Measurements from ENCODE around the gene NAV2. TPM values are rescaled to one million over a fixed set of nuclear protein-coding genes. Genes with fewer than 3 reads are reported as not detected.

The NAV2 gene
- total RNA-seq, 1 donor from 2014 or later = 9.6 TPM

DNA sequence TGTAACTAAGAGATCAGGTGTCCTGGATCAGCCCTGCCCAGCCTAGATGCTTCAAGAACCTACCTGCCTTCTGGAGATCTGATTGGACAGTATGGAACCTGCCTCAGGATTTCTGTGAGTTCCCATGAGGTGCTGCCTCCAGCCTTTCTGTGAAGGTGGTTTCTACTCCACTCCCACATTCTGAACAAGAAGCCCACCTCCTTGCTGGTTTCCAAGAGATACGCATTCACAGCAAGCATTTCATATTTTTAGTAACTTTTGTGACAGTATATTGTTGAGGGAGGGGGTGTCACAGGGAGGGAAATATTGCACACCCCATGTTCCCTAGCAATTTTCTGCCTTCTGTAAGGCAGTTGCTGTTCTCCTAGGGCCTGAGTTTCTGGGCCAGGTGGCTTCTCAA lies 204.4 kb downstream of the NAV2 start:
- Histone ChIP-seq H2AFZ (replicated peaks) (no peak overlapping the region), H4K20me1 (ENCODE audit: low read depth) (peaks cover 11% of the 10 kb centered on the region), H3F3A (ENCODE audit: low read depth) (peaks cover 11% of the 10 kb centered on the region), H3K79me2 (ENCODE audit: low read depth) (no peaks in the 10 kb centered on the region), H3K27me3 (no peaks in the 10 kb centered on the region), H3K4me3 (no peak overlapping the region), H3K4me2 (no peak overlapping the region), H3K9me3 (ENCODE audit: low read depth) (no peaks in the 10 kb centered on the region), H3K27ac (no peak overlapping the region), H3K4me1 (peaks cover 14% of the 10 kb centered on the region), H3K9ac (no peak overlapping the region), H3K36me3 (no peaks in the 10 kb centered on the region)
- TF ChIP-seq, protein P1, sequence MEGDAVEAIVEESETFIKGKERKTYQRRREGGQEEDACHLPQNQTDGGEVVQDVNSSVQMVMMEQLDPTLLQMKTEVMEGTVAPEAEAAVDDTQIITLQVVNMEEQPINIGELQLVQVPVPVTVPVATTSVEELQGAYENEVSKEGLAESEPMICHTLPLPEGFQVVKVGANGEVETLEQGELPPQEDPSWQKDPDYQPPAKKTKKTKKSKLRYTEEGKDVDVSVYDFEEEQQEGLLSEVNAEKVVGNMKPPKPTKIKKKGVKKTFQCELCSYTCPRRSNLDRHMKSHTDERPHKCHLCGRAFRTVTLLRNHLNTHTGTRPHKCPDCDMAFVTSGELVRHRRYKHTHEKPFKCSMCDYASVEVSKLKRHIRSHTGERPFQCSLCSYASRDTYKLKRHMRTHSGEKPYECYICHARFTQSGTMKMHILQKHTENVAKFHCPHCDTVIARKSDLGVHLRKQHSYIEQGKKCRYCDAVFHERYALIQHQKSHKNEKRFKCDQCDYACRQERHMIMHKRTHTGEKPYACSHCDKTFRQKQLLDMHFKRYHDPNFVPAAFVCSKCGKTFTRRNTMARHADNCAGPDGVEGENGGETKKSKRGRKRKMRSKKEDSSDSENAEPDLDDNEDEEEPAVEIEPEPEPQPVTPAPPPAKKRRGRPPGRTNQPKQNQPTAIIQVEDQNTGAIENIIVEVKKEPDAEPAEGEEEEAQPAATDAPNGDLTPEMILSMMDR (IDR thresholded peaks at IDR 0.05) = no peak
- TF ChIP-seq EZH2 (IDR thresholded peaks at IDR 0.05) = no peak
- TF ChIP-seq EZH2phosphoT487 (IDR thresholded peaks at IDR 0.05) = no peak
- Mint-ChIP-seq H3K36me3 (peaks cover 17% of the 10 kb centered on the region), H3K27ac (no peak overlapping the region), H3K9me3 (no peaks in the 10 kb centered on the region), H3K4me1 (peaks cover 29% of the 10 kb centered on the region), H3K27me3 (ENCODE audit: insufficient read depth, low read depth) (no peaks in the 10 kb centered on the region), H3K4me3 (no peak overlapping the region)
- DNase-seq (ENCODE audit: low spot score) = no peak

DNA sequence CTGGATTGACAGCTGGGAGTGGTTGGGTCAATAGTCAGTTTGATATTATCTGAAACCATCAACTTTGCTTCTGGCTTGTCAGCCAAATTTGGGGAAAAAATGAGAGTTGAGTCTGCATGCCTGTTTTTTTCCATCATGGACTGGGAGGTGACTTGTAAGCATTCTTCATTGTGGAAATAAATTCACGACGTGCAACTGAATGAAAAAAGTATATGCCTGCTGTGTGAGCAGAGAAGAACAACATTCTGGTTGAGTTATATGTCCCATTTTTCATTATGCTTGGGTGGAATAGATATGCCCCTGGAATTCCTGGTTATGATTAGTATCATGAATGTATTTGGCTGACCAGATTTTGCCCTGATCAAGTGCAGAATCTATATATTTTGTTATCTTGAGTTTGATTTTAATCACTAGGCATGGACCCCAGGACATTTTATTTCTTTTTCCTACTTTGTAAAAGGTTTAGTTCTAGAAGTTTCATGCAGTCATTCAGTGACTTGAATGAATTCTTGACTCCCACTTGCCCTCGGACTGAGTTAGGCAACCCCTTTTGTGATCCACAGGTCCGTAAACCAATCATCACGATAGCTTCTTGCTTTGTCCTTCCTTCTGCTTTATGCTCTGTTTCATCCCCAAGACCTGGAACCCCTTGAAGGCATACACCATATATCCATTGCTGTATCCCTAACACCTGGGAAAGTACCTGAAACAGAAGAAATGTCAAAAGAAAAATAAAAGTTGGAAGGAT lies 205.8 kb downstream of the NAV2 start:
- H3K9ac ChIP-seq = no peak overlapping the region

DNA sequence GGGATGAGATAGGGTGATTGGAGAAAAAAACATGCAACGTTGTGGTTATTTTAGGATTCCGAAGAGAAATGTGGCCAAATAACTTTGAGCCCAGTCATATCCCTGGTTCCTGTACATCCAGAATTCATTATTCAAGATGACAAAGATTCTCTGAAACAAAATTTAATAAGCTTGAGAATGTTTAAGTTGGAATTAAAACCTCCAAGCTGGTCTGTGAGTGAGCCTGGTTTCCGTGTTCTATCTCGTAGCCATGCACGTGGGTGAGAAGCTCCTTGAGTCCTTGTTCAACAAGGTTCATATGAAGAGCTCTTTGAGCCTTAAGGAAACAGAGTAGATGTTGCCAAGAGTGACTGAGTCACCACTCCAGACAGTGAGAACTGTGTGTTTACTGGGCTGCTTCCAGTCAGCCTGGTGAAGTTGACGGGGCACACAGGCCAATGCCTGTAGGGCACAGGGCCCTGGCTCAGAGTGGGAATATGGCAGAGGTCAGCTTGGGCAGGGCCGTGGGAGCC lies 206.5 kb downstream of the NAV2 start:
- no peaks in the 10 kb centered on the region for H3K36me3 ChIP-seq
- no peak overlapping the region for H3K9ac ChIP-seq
- Mint-ChIP-seq H3K27ac (no peak overlapping the region), H3K27me3 (ENCODE audit: insufficient read depth, low read depth) (no peaks in the 10 kb centered on the region), H3K4me3 (no peak overlapping the region), H3K9me3 (no peaks in the 10 kb centered on the region), H3K36me3 (peaks cover 15% of the 10 kb centered on the region), H3K4me1 (peaks cover 17% of the 10 kb centered on the region)
- H3K27me3 ChIP-seq = no peaks in the 10 kb centered on the region
- H3K4me2 ChIP-seq = no peak overlapping the region
- DNase-seq (ENCODE audit: low spot score) = no peak
- H3K27ac ChIP-seq = no peak overlapping the region
- H3K9me3 ChIP-seq (ENCODE audit: low read depth) = no peaks in the 10 kb centered on the region
- no peaks in the 10 kb centered on the region for H4K20me1 ChIP-seq (ENCODE audit: low read depth)
- H3K79me2 ChIP-seq (ENCODE audit: low read depth) = no peaks in the 10 kb centered on the region
- peaks cover 4% of the 10 kb centered on the region for H3F3A ChIP-seq (ENCODE audit: low read depth)
- H3K4me3 ChIP-seq = no peak overlapping the region
- H3K4me1 ChIP-seq = peaks cover 10% of the 10 kb centered on the region
- TF ChIP-seq, protein P1 (IDR thresholded peaks at IDR 0.05) = no peak
- TF ChIP-seq EZH2phosphoT487 (IDR thresholded peaks at IDR 0.05) (no peak), EZH2 (IDR thresholded peaks at IDR 0.05) (no peak)
- H2AFZ ChIP-seq (replicated peaks) = no peak overlapping the region

More for the DNA sequence above, 205.8 kb downstream of the NAV2 start:
- no peak overlapping the region for H3K4me3 ChIP-seq
- H3K27ac ChIP-seq = no peak overlapping the region
- no peaks in the 10 kb centered on the region for H3K79me2 ChIP-seq (ENCODE audit: low read depth)
- no peak overlapping the region for H3K4me3 Mint-ChIP-seq
- H3K27me3 ChIP-seq = no peaks in the 10 kb centered on the region
- no peaks in the 10 kb centered on the region for H3K9me3 ChIP-seq (ENCODE audit: low read depth)
- H2AFZ ChIP-seq (replicated peaks) = no peak overlapping the region
- peaks cover 17% of the 10 kb centered on the region for H3K36me3 Mint-ChIP-seq
- H3F3A ChIP-seq (ENCODE audit: low read depth) = peaks cover 1% of the 10 kb centered on the region
- no peak for DNase-seq (ENCODE audit: low spot score)
- H3K4me1 ChIP-seq = peaks cover 5% of the 10 kb centered on the region
- no peak overlapping the region for H3K4me2 ChIP-seq
- H3K9me3 Mint-ChIP-seq = no peaks in the 10 kb centered on the region
- no peaks in the 10 kb centered on the region for H4K20me1 ChIP-seq (ENCODE audit: low read depth)
- no peak overlapping the region for H3K27ac Mint-ChIP-seq
- TF ChIP-seq, protein P1 (IDR thresholded peaks at IDR 0.05) = no peak
- no peak for TF ChIP-seq EZH2 (IDR thresholded peaks at IDR 0.05)
- TF ChIP-seq EZH2phosphoT487 (IDR thresholded peaks at IDR 0.05) = no peak
- H3K36me3 ChIP-seq = no peaks in the 10 kb centered on the region
- H3K4me1 Mint-ChIP-seq = peaks cover 20% of the 10 kb centered on the region
- no peaks in the 10 kb centered on the region for H3K27me3 Mint-ChIP-seq (ENCODE audit: insufficient read depth, low read depth)

Measured in neural progenitor cell (in vitro differentiated cells).